DMS79 (cell line): ENCODE results near the gene NABP2.
A peak's percentile ranks its signal among the peaks of the same experiment; 100 is the strongest.

Source experiments
- DNase-seq: peaks from one replicate; lab custom pipeline; 2025; lab: John Stamatoyannopoulos, UW

Gene NABP2

DNA sequence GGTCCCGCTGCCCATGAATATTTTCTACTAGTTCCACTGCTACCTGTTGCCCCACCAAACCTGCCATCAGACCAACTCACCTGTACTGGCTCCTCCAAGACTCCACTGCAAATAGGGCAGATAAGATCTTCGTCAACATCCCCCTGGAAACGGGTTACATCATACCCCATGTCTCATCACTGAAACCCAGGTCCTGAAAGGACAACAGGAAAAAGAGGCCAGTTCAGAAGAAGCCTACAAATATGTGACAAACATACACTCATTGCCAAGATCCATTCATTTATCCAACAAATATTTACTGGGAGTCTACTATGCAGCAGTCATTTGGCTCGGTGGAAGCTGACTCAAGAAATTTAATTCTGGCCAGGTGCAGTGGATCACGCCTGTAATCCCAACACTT lies 10.3 kb upstream of the NABP2 start:
- DNase-seq = no peak

DNA sequence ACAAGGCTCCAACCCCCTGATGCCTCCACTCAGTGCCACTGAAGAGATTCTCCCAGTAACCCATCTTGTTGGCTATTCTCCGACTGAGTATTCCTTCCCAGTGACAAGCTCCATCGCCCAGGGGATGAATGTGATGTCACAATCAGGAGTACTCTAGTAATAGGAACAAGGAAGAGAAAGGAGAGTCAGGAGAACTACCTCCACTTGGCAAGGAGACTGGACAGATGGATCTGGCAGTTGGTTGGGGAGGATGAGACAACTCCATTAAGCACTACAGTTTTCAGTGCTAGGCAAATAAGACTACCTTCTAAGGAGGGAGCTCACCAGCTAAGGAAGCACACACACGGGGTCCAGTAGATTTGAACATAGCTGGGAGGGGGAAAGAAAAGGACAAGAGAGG lies 7.7 kb upstream of the NABP2 start:
- DNase-seq = no peak

DNA sequence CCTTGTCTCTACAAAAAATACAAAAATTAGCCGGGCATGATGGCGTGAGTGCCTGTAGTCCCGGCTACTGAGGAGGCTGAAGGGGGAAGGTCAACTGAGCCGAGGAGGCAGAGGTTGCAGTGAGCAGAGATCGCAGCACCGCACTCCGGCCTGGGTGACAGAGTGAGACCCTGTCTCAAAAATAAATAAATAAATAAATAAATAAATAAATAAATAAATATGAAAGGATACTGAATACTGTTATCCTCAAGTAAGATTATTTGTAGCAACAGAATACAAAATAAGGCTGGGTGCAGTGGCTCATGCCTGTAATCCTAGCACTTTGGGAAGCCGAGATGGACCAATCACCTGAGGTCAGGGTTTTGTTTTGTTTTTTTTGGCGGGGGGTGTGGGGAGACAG lies 4.3 kb upstream of the NABP2 start:
- DNase-seq = no peak

DNA sequence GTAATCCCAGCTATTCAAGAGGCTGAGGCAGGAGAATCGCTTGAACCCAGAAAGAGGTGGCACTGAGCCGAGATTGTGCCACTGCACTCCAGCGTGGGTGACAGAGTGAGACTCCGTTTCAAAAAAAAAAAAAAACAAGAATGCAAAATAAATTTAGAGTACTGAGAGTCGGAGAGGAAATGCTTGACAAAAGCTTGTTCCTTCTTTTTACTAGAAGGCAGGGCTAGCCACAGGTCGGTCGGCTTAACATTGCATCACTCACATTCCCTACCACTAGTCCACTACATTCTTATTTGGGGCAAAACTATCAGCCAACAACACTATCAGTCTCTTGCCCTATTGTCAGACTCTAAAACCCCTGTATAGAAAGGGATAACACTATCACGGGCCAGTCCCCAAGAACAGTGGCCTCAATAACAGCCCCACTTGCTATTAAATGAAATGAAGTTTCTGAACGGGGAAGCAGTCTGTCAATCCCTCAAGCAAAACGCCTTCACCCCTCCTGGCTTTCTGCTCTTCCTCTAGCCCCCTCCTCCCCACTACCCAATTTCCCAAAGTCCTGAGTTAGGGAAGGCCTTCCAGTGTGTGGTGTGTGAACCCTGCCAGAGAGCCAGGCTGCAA lies 3.4 kb upstream of the NABP2 start:
- DNase-seq = no peak

DNA sequence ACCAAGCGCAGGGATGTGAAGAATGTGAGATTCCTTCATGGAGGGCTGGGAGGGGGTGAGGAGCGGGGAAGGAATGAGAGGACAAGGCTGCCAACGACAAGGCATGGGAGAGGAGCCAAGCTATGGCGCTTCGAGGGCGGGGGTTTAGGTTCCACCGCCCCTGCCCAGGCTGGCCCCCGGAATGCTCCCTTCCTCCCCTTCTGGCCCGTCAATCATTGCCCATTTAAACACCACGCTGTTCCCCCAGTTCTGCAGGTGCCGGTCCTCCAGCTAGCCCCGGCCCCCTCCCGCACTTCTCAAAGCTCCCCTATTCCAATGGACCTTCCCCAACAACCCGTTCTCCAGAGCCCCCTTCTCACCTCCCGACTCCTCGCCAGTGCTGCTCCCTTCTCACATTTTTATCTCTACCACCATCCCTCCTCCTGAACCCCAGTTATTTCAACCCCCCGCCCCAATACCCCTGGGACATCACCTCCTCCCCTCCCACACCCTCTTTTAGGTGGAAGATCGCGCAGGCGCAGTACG lies 2.8 kb upstream of the NABP2 start:
- DNase-seq = no peak

DNA sequence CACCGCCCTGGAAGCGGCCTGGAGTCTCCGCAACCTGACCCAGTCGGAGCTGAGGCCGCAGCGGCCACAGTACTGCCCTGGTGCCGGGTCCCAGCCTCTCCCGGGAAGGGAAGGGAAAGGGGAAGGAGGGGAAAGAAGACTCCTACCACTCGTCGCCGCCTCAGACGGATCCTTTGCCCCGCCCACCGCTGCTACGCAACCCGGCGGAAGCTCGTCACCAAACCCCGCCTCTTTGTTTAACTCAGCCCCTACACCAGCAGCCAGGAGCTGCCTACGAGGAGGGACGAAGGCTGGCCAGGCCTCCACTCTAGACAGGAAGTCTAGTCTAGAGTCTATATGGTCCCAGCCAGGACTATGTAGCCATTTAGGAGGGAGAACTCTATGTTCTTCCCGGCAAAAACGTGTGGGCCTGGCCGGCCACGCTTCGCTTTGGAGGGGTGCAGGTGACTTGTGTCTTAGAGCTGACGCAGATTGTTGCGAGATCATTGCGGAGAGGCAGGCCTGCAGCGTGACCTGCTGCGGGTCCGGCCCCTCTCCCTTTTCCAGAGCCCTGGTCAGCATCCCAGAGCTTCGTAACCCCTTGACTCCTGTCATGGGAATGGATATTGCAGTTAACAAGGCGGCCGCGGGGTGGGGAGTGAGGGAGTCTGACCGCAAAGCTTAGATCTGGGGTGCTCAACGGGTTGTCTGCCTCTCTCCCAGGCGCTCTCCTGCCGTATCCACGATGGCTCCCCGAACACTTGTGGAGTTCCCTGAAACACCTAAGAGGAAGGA lies 2.2 kb upstream of the NABP2 start, which contains the start of gene RNF41:
Gene RNF41 (minus strand): TSS at position 166 of the 774 bp plus-strand sequence. CDS start 7,875 bp downstream, outside the sequence.
- DNase-seq = peak; percentile 84

DNA sequence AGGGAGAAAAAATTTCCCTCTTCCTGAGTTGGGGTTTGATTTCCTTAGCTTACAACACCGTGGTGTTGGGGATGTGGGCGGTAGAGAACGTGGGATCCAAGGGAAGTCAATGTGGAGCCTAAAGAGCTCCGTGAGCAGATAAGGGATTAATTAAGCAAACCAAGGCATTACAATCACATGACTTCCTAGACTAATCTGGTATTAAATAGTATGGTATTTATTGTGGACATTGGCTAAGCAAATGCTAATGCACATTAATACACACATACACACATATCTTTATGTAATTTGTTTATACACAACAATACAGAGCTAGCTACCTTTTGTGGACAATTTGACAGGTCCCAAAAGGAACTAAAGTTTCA lies 1.6 kb upstream of the NABP2 start:
- DNase-seq = no peak

DNA sequence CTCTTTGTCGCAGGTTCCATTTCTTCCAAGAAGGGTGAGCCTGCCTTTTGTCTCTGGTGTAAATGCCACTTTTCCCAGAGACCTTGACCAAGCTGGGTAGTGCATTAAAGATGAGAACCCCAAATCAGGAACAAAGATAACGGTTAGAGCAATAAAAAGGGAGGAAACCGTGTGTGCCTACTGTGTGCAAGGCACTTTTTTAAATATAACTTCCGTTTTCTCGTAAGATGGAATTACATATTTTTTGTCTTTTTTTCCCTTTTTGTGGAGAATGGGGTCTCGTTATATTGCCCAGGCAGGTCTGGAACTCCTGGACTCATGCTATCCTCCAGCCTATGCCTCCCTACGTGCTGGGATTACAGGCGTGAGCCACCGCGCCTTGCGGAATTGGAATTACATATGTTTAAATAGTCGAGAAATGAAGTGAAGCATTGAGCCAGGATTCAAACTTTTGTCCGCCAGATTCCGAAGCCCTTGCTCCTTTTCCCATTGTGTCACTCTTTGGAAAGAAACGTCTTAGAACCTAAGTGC lies 506 bp upstream of the NABP2 start:
- no peak for DNase-seq

DNA sequence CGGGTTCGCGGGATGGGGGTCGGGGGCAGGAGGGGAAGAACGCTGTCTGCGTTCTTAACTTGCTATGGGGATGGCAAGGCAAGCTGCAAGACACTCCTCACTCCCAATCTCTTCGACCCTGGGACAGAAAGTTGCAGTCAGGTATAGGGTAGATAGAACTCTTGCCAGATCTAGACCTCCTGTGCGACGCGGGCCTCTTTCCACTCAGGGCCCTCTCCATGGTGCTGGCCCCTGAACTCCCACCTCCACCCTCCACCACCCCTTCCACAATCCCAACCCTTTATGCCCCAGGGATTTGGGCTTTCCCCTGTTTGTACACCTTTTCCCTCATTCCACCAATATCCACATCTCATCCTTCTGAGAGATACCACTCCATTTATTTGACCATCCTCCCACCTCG lies 812 bp downstream of the NABP2 start:
- no peak for DNase-seq

DNA sequence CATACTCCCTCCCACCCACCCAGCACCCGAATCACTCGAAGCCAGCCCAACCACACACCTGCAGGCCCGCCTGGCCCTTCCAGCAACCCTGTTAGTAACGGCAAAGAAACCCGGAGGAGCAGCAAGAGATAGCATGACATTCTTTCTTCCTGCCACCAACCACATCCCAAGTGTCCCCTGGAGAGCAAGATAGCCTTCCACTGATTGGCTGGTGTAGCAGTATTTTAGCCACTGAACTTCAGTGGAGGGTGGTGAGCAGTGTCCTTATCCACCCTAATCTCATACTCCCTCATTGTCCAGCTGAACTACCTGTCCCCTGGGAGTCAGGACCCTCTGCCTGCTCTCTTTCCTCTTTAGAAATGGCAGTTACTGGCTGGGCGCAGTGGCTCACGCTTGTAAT lies 4.9 kb downstream of the NABP2 start:
- DNase-seq = no peak

DNA sequence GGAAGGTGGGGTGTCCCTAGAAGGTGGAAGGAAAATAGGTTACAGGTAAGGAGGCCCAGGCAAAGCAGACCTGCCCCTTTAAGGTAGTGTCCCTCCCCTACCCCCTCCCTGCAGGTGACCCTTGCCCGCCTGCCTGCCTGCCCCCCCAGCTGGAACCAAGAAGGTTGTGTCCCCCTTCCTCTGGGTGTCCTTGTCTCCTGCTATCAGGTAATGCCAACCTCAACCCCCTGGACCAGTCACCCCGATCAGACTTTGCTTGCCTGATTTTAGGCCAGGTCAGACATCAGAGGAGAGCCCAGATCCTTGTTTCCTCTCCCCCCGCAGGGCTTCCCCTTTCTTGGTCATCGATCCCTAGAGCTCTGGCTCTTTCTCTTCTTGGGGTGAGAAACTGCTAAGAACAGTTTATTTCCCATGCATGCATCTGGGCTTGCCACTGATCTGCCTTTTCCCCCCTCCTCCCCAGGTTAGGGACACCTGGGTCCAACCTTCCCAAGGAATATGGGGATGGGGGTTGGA lies 5.8 kb downstream of the NABP2 start, which contains the start of gene SLC39A5:
Gene SLC39A5 (plus strand): TSS at position 136 of the 516 bp plus-strand sequence. CDS start 1,224 bp downstream, outside the sequence.
- DNase-seq = no peak

DNA sequence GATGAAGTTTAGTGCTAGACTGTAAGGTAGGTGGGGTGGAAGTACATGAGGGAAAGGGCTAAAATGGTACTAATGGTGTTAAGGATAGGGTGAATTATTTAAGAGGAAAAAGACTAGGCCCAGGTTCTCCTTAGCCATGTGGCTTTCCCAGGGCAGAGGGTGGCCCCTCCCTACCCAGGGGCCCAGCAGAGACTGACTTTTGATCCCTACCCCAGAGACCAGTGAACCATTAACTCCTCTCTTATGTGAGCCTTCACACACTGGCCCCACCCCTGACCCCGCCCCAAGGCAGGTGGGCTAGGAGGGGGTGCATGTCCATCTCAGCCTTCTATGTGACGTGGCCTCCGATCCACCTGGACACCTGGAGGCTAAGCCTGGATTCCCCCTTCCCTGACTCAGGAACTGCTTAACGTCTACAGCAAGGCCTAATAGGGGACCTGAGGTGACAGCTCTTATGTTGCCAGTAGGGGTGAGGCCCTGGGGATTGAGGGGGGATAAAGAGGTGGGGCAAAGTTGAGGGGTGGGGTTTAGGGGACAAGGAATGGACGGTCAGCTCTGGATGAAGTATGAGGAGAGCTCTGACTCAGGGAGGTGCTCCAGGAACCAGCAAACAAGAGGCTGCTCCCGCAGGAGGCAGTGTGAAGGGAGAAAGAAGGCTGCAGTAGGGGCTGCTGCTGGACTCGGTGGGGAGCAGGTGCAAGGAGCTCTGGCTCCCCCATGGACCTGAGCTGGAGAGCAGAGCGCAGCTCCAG lies 6.5 kb downstream of the NABP2 start:
- DNase-seq = no peak

DNA sequence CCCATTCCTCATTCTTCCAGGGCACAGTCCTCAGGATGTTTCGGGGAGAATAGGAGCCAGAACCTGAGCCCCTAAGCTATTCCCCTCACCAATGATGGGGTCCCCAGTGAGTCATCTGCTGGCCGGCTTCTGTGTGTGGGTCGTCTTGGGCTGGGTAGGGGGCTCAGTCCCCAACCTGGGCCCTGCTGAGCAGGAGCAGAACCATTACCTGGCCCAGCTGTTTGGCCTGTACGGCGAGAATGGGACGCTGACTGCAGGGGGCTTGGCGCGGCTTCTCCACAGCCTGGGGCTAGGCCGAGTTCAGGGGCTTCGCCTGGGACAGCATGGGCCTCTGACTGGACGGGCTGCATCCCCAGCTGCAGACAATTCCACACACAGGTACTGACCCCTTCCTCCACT lies 7.0 kb downstream of the NABP2 start:
- no peak for DNase-seq

DNA sequence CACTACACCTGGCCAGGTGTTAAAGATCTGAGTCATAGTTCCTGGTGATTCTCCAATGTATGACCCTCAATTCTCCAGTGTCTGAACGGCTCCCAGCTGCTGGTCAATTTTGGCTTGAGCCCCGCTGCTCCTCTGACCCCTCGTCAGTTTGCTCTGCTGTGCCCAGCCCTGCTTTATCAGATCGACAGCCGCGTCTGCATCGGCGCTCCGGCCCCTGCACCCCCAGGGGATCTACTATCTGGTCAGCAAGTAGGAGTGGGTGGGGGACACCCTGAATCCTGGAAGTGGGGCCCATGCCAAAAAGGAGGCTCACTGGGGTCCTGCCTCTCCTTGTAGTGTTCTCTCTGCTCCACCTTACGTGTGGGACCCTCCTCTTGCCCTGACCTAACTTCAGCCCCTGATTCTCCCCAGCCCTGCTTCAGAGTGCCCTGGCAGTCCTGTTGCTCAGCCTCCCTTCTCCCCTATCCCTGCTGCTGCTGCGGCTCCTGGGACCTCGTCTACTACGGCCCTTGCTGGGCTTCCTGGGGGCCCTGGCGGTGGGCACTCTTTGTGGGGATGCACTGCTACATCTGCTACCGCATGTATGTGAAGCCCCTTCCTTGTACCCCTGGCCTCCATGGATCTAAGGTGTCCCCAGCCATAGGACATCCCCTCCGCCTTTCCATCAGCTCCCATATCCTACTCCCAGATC lies 10.7 kb downstream of the NABP2 start:
- DNase-seq = no peak

DNA sequence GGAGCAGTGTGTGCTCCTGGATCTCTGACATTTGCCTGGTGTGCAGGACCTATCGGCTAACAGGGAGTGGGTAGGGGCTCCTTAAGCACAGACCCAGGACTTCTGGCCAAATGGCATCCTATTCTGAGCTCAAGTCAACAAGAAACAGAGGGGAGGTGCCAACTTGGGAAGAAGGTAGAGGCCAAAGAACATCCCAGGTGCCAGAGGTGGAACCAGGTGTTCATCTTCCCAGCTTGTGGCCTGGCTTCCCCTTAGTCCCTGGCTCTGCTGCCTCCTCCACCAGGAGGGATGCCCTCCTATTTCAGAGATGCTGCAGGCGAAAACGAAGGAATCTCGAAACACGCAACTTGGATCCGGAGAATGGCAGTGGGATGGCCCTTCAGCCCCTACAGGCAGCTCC lies 11.9 kb downstream of the NABP2 start:
- DNase-seq = no peak

DNA sequence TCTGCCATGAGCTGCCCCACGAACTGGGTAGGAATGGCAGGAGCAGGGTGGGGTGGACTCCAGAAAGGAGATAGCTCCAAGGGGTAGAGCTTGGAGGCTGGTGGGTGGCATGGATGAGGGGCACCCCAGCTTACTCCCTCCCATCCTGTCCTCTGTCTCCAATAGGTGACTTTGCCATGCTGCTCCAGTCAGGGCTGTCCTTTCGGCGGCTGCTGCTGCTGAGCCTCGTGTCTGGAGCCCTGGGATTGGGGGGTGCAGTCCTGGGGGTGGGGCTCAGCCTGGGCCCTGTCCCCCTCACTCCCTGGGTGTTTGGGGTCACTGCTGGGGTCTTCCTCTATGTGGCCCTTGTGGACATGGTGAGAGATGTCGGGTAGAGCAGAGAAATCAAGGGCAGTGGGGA lies 12.8 kb downstream of the NABP2 start:
- DNase-seq = no peak

DNA sequence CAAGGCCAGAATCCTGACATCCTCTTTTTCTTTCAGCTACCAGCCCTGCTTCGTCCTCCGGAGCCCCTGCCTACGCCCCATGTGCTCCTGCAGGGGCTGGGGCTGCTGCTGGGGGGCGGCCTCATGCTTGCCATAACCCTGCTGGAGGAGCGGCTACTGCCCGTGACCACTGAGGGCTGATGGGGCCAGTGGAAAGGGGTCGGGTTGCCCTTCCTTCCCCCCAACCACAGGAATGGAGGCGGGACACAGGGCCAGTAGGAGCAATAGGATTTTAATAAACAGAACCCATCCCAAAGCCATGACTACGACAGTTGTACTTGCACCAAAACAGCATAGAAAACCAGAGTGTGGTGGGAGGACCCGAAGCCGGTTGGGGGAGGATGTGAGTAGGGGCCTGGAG lies 13.4 kb downstream of the NABP2 start:
- no peak for DNase-seq

DNA sequence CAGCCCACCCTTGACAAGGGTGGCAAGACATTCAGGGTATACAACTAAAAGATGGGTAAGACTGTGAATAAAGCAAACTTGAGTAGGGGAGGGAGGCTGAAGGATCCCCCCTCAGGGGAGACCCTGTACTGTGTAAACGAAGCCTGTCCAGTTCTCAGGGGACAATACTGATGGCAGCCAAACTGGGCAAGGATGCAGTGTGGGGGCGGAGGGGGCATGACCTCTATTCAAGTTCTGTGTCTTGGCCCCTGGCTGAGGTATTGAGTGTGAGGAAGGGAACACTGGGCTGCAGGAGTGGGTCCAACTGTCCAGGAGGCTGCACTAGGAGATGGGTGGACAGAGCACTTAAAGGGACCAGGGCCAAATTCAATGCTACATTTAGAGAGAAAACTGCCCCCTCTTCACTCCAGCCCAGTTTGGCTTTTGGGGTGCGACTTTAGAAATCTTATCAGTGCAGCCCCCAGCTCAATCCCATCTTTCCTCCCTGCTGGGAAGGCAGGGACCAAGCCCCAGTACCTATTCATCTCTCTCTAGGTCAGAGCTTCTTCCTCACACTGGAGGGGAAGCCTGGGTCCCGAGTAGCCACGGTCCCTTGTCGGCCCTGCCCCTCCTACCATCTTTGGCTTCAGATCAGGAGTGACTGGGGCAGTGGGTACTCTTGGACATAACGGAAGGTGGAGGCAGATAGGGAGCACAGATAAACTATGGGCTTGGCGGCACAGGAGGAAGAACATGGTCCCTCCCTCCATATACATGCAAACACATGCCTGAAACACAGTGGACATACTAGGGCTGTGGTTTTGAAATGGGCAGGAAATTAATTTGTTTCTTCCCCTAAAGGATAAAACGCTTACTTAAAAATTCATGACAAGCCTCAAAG lies 17.5 kb downstream of the NABP2 start:
- DNase-seq = no peak

DNA sequence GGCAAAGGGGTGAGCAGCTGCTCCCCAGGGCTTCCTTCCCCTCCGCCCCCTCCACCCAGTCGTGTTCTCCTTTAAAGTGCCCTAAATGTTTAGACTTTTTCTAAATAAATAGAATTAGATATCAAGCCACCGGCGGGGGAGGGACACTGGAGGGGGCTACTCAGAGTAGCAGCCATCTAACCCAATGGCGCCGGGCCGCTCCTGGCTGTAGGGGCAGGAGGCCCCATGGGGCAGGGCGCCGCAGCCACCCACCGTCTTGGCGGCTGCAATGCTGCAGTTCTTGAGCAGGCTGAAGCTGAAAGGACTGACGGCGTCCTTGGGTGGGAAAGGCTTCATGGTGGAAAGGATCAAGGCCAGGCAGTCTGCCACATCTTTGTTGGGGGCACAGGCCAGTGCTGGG lies 18.8 kb downstream of the NABP2 start:
- DNase-seq = no peak

DNA sequence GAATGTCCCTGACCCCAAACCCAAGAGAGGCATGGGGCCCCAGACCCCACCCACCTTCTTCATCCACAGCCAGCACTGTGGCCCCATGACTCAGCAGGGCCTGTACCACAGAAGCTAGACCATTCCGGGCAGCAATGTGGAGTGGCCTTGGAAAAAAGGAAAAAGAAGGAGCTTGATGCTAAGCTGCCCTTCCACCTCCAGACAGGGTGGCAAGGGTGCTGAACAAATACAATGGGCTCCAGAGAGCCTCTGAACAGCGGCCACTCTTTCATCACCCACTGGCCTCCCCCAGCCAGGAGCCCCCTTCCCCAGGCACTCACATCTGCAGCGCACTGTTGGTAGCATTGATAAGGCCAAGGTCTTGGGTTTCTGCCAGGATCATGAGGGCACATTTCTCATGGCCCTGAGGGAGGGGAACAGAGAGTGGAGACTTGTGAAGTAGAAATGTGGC lies 19.6 kb downstream of the NABP2 start:
- DNase-seq = no peak

DNA sequence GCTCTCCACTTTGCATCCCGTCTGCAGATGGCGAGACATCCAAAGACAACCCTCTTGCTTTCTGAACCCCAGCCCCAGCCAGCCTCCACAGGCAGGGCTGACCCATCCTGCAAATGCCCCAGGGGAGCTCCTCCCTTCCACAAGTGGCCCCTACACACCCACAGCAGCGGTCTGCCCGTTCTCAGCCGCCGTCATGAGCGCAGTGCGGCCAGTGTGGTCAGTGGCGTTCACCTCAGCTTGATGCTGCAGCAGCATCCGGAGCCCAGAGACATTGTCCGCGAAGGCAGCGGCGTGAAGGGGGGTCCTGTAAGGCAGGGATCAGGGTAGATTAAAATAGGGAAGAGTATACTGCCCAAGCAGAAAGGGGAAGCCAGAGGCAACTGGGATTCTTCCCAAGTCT lies 20.4 kb downstream of the NABP2 start:
- DNase-seq = no peak
